Sigmoid colon (tissue), 4 donors: ENCODE measurements around the gene RNF157.

Source experiments
- CTCF ChIP-seq, 4 experiments: fragments of 450-650 bp in 3 of 4; fragments of 200-600 bp in 1 of 4; IDR thresholded peaks; one replicate each; pipeline ENCODE4 v1.5.1; 2016 to 2019; ENCODE audit warnings: antibody characterized with exemption in 4 of 4, mild to moderate bottlenecking in 3 of 4, moderate library complexity in 2 of 4
- EP300 ChIP-seq, 4 donors: sonication (generic); formaldehyde crosslinking; IDR thresholded peaks; one replicate each; pipeline ENCODE4 v1.6.1; 2017; ENCODE audit warnings: antibody characterized with exemption in 4 of 4
- POLR2A ChIP-seq, 2 donors: fragments of 450-650 bp; IDR thresholded peaks; one replicate each; pipeline ENCODE4 v1.6.1; 2016; ENCODE audit warnings: antibody characterized with exemption in 2 of 2, mild to moderate bottlenecking in 2 of 2, moderate library complexity in 2 of 2
- POLR2AphosphoS5 ChIP-seq, 4 donors: sonication (generic); formaldehyde crosslinking; IDR thresholded peaks; one replicate each; pipeline ENCODE4 v1.6.1; 2017; ENCODE audit warnings: antibody characterized with exemption in 4 of 4

DNA sequence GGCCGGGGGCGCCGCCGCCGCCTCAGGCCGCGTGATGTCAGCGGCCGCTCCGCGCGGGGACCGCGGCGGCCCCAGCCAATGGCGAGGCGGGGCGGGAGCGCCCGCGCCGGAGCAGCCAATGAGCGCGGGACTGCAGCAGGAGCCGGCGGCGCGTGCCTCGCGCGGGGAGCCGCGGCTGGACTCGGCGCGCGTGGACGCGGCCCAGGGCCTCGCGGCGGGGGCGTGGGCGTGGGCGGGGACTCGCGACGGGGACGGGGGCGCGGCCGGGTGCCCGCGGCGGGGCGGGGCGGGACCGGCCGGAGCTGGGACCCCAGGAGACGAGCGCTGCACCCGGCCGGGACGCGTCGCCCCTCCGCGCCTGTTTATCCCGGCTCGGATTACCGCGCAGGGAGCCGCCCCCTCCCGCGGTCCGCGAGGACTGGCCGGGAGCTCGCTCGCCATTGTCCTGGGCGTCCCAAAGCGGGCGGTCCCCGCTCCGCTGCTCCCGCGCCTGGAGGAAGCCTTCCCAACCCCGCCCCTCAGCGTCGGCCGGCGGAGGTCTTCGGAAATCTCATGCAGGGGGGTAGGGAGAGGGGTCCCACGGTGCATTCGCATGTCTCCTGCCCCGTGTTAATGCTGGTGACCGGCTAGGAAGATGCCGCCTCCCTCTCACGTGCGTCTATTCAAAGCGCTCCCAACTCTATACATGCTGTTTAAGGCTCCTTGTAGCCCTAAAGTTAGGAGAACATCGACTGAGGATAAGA is at the start of gene RNF157:
- TF ChIP-seq CTCF (IDR thresholded peaks at IDR 0.05): no peak
- TF ChIP-seq POLR2AphosphoS5 (IDR thresholded peaks at IDR 0.05): peak; percentile 4 to 58 (median 23)
- TF ChIP-seq POLR2A (IDR thresholded peaks at IDR 0.05): no peak
- no peak for TF ChIP-seq EP300 (IDR thresholded peaks at IDR 0.05)
